ENCODE results near the gene AURKA. TPM values are rescaled to one million over a fixed set of nuclear protein-coding genes. Genes with fewer than 3 reads are reported as not detected.
A peak's percentile ranks its signal among the peaks of the same experiment; 100 is the strongest.

Gene AURKA
- total RNA-seq, 1 experiment from 2014 or later: 92.0 TPM

DNA sequence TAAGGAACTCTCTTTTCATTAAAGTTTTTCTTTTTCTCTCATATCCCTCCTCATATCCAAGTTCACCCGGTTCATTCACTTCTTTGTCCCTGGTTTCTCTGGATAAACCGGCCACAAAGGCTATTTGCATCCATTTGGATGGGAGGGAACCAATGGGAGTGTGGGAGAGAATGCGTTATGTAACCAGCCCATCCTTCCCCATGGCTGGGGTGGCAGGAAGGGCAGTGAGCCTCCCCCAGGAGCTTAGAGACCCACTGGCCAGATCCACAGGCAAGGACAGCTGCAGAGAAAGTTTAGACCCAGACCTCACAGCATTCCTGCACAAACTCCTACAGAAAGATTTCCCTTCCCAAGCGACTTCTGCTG lies 30.8 kb upstream of the AURKA start:
- Histone ChIP-seq H3K27ac (peak overlapping the region; percentile 55), H3K4me2 (peak overlapping the region; percentile 56), H3K27me3 (ENCODE audit: insufficient read depth, low read depth) (no peaks in the 10 kb centered on the region), H2AFZ (no peak overlapping the region), H3K79me2 (ENCODE audit: low read depth) (no peaks in the 10 kb centered on the region), H3K36me3 (ENCODE audit: low read depth) (no peaks in the 10 kb centered on the region), H3K4me3 (no peak overlapping the region), H4K20me1 (ENCODE audit: insufficient read depth) (no peaks in the 10 kb centered on the region), H3K4me1 (replicated peaks; ENCODE audit: insufficient read depth) (peaks cover 35% of the 10 kb centered on the region), H3K9me2 (ENCODE audit: insufficient read depth) (no peaks in the 10 kb centered on the region), H3F3A (ENCODE audit: insufficient read depth, low read depth) (peaks cover 11% of the 10 kb centered on the region; the same call in 1 of the 2 replicates), H3K9me3 (ENCODE audit: insufficient read depth, low read depth) (no peaks in the 10 kb centered on the region)
- intact Hi-C loops (cut with micrococcal nuclease; ENCODE audit: unreplicated experiment): no loop called here
- no peak for DNase-seq
- no peak for TF ChIP-seq CTCF (conservative IDR thresholded peaks at IDR 0.05)
- no peak for TF ChIP-seq EZH2 (IDR thresholded peaks at IDR 0.05; ENCODE audit: low read depth)
- ChIA-PET POLR2A (ENCODE audit: unreplicated experiment) (interaction anchor here (0.6 kb wide), 1 partner anchor 10 kb away, joined by 13 read pairs; no protein-coding TSS in a partner anchor), CTCF (no interaction called here)
- BruUV-seq (replicated peaks): no TSS peak

DNA sequence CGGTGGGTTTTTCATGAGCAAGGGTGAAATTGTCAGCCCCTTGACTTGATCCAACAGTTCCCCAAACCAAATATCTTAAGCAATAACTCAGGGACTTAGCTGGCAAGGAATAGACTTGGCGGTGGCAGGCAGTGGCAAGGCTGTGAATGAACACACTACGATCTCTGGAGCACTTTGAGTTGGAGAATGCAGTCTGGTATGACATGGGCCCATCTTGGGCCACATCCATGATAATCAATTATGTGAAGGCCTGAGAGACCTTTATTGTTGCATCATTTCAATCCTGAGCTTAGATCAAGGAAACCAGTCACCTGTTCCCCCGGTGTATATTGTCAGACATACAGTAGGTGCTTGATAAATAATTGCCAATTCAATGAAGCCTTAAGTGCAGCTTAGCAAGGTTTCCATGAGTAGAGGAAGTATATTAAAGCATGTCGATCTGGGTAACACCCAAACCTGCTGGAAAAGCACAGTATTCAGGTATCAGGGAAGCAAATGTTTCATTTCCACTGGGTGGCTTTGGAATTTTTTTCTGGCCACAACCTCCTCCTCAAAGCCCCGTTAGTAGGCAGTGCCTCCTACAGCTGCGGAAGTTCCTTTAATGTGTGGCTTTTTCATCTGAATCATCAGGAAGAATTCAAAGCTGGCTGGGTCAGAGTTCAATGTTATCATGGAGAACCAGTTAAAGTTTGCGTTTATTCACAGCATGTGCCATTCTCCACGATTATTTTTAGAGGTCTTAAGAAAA lies 30.2 kb upstream of the AURKA start:
- POLR2A ChIA-PET (ENCODE audit: unreplicated experiment): interaction anchor here (0.6 kb wide), 1 partner anchor 9 kb away, joined by 13 read pairs; no protein-coding TSS in a partner anchor
- Histone ChIP-seq H2AFZ (peak overlapping the region; percentile 65), H3K79me2 (ENCODE audit: low read depth) (no peaks in the 10 kb centered on the region), H3K4me3 (no peak overlapping the region), H3K36me3 (ENCODE audit: low read depth) (no peaks in the 10 kb centered on the region), H3F3A (ENCODE audit: insufficient read depth, low read depth) (peaks cover 11% of the 10 kb centered on the region; the same call in 1 of the 2 replicates), H3K9me2 (ENCODE audit: insufficient read depth) (no peaks in the 10 kb centered on the region), H3K9me3 (ENCODE audit: insufficient read depth, low read depth) (no peaks in the 10 kb centered on the region), H4K20me1 (ENCODE audit: insufficient read depth) (no peaks in the 10 kb centered on the region), H3K27ac (peak overlapping the region; percentile 55), H3K4me1 (replicated peaks; ENCODE audit: insufficient read depth) (peaks cover 35% of the 10 kb centered on the region), H3K27me3 (ENCODE audit: insufficient read depth, low read depth) (no peaks in the 10 kb centered on the region), H3K4me2 (peak overlapping the region; percentile 56)
- TF ChIP-seq CTCF (conservative IDR thresholded peaks at IDR 0.05): no peak
- BruUV-seq (replicated peaks): no TSS peak
- intact Hi-C loops (cut with micrococcal nuclease; ENCODE audit: unreplicated experiment): no loop called here
- CTCF ChIA-PET: interaction anchor here (0.5 kb wide), 1 partner anchor 38 kb away, joined by 3 read pairs; no protein-coding TSS in a partner anchor
- peak; percentile 35 to 86 for DNase-seq

- ChIA-PET CTCF (no interaction called here), POLR2A (ENCODE audit: unreplicated experiment) (no interaction called here)
- Histone ChIP-seq H3K4me2 (no peak overlapping the region), H3K9me3 (ENCODE audit: insufficient read depth, low read depth) (no peaks in the 10 kb centered on the region), H3F3A (ENCODE audit: insufficient read depth, low read depth) (peaks cover 11% of the 10 kb centered on the region; the same call in 1 of the 2 replicates), H3K4me1 (replicated peaks; ENCODE audit: insufficient read depth) (peaks cover 35% of the 10 kb centered on the region), H3K27me3 (ENCODE audit: insufficient read depth, low read depth) (no peaks in the 10 kb centered on the region), H3K27ac (no peak overlapping the region), H2AFZ (no peak overlapping the region), H3K36me3 (ENCODE audit: low read depth) (no peaks in the 10 kb centered on the region), H3K4me3 (no peak overlapping the region), H3K79me2 (ENCODE audit: low read depth) (no peaks in the 10 kb centered on the region), H4K20me1 (ENCODE audit: insufficient read depth) (no peaks in the 10 kb centered on the region), H3K9me2 (ENCODE audit: insufficient read depth) (no peaks in the 10 kb centered on the region)
- TF ChIP-seq EZH2 (IDR thresholded peaks at IDR 0.05; ENCODE audit: low read depth) (no peak), CTCF (conservative IDR thresholded peaks at IDR 0.05) (no peak)
- intact Hi-C loops (cut with micrococcal nuclease; ENCODE audit: unreplicated experiment): no loop called here
- BruUV-seq (replicated peaks): no TSS peak
- DNase-seq: no peak
Measured at GRCh38 chr20:56420940-56421688, 29.1 kb upstream of the AURKA start.
